Vagina (tissue), 2 donors: ENCODE data around the gene PLGRKT. TPM values are rescaled to one million over a fixed set of nuclear protein-coding genes. Genes with fewer than 3 reads are reported as not detected.
"Not testable (repeated sequence)": the region's sequence is repeated elsewhere in the genome, so short reads cannot be mapped to it uniquely, and the experiment has no call there.

Experiments used
- DNase-seq, 2 donors: peaks; one replicate each; pipeline ENCODE4 v3.0.0-alpha.2; 2017; ENCODE audit errors: extremely low spot score in 2 of 2
- H3K27ac ChIP-seq: fragments of 200-600 bp; sonication (generic); one replicate; pipeline ENCODE4 v1.5.1; 2019
- H3K27me3 ChIP-seq: fragments of 200-600 bp; sonication (generic); one replicate; pipeline ENCODE4 v1.5.1; 2019
- H3K36me3 ChIP-seq, 2 donors: fragments of 200-600 bp; sonication (generic); one replicate each; pipeline ENCODE4 v1.5.1; 2017 to 2019
- H3K4me1 ChIP-seq: fragments of 200-600 bp; sonication (generic); one replicate; pipeline ENCODE4 v1.5.1; 2019
- H3K4me3 ChIP-seq, 2 donors: fragments of 200-600 bp; sonication (generic); 1 replicate in 1 of 2; 2 replicates in 1 of 2; pipeline ENCODE4 v1.5.1; 2016 to 2019
- H3K9me3 ChIP-seq: fragments of 200-600 bp; sonication (generic); one replicate; pipeline ENCODE4 v1.5.1; 2019
- CTCF ChIP-seq, 3 experiments: fragments of 450-650 bp in 2 of 3; fragments of 200-600 bp in 1 of 3; sonication (generic) in 1 of 3; IDR thresholded peaks; one replicate each; pipeline ENCODE4 v1.5.1; 2017 to 2019; ENCODE audit warnings: antibody characterized with exemption in 3 of 3, mild to moderate bottlenecking in 2 of 3, moderate library complexity in 2 of 3
- POLR2A ChIP-seq, 2 donors: fragments of 450-650 bp; IDR thresholded peaks; one replicate each; pipeline ENCODE4 v1.6.1; 2017; ENCODE audit warnings: antibody characterized with exemption in 2 of 2, mild to moderate bottlenecking in 2 of 2, moderate library complexity in 2 of 2
- POLR2AphosphoS5 ChIP-seq, 2 donors: sonication (generic); formaldehyde crosslinking; IDR thresholded peaks; one replicate each; pipeline ENCODE4 v1.9.0; 2017; ENCODE audit warnings: antibody characterized with exemption in 2 of 2, mild to moderate bottlenecking in 2 of 2, low read depth in 1 of 2; ENCODE audit not compliant: insufficient read depth in 1 of 2
- intact Hi-C: fragments of 100-400 bp; cut with DNase I; formaldehyde crosslinking; loops from one replicate; pipeline ENCODE4 v1.15.1; 2023
- total RNA-seq: library from RNA; depleted of rRNA; stranded (reverse); fragments of >200 nt; gene quantifications from one replicate; pipeline ENCODE4 v1.2.3, GENCODE V29; 2016

Gene PLGRKT
- total RNA-seq, 1 donor from 2014 or later = 10.1 TPM

GRCh38 chr9:5470816-5471215 is 33.1 kb upstream of the PLGRKT start:
- no peaks in the 10 kb centered on the region for H3K27me3 ChIP-seq
- no peaks in the 10 kb centered on the region for H3K36me3 ChIP-seq
- no peak for DNase-seq
- H3K4me1 ChIP-seq = no peaks in the 10 kb centered on the region
- no peaks in the 10 kb centered on the region for H3K9me3 ChIP-seq
- TF ChIP-seq POLR2AphosphoS5 (IDR thresholded peaks at IDR 0.05; ENCODE audit: insufficient read depth in 1 of 2, low read depth in 1 of 2) (no peak), POLR2A (IDR thresholded peaks at IDR 0.05) (no peak), CTCF (IDR thresholded peaks at IDR 0.05) (no peak)
- intact Hi-C loops = no loop called here
- H3K27ac ChIP-seq = no peak overlapping the region
- no peak overlapping the region for H3K4me3 ChIP-seq

GRCh38 chr9:5470122-5470521 is 32.4 kb upstream of the PLGRKT start:
- Histone ChIP-seq H3K9me3 (no peaks in the 10 kb centered on the region), H3K4me3 (no peak overlapping the region), H3K27me3 (no peaks in the 10 kb centered on the region), H3K36me3 (no peaks in the 10 kb centered on the region), H3K27ac (no peak overlapping the region), H3K4me1 (no peaks in the 10 kb centered on the region)
- no peak for DNase-seq
- no peak for TF ChIP-seq POLR2AphosphoS5 (IDR thresholded peaks at IDR 0.05; ENCODE audit: insufficient read depth in 1 of 2, low read depth in 1 of 2)
- TF ChIP-seq CTCF (IDR thresholded peaks at IDR 0.05) = no peak
- no peak for TF ChIP-seq POLR2A (IDR thresholded peaks at IDR 0.05)
- intact Hi-C loops = no loop called here

GRCh38 chr9:5468850-5469249 is 31.1 kb upstream of the PLGRKT start:
- intact Hi-C loops = no loop called here
- TF ChIP-seq CTCF (IDR thresholded peaks at IDR 0.05) (no peak), POLR2A (IDR thresholded peaks at IDR 0.05) (no peak), POLR2AphosphoS5 (IDR thresholded peaks at IDR 0.05; ENCODE audit: insufficient read depth in 1 of 2, low read depth in 1 of 2) (no peak)

GRCh38 chr9:5466766-5467165 is 29.0 kb upstream of the PLGRKT start:
- Histone ChIP-seq H3K4me1 (no peaks in the 10 kb centered on the region), H3K36me3 (peaks cover 4 to 6% of the 10 kb centered on the region in 2 donors), H3K27ac (no peak overlapping the region), H3K27me3 (no peaks in the 10 kb centered on the region), H3K4me3 (no peak overlapping the region), H3K9me3 (no peaks in the 10 kb centered on the region)
- no peak for TF ChIP-seq CTCF (IDR thresholded peaks at IDR 0.05)
- TF ChIP-seq POLR2A (IDR thresholded peaks at IDR 0.05) = no peak
- no peak for TF ChIP-seq POLR2AphosphoS5 (IDR thresholded peaks at IDR 0.05; ENCODE audit: insufficient read depth in 1 of 2, low read depth in 1 of 2)
- DNase-seq = no peak
- intact Hi-C loops = no loop called here

More at GRCh38 chr9:5468850-5469249, 31.1 kb upstream of the PLGRKT start:
- no peak overlapping the region for H3K27ac ChIP-seq
- H3K4me1 ChIP-seq = no peaks in the 10 kb centered on the region
- no peaks in the 10 kb centered on the region for H3K9me3 ChIP-seq
- H3K36me3 ChIP-seq = no peaks in the 10 kb centered on the region
- H3K4me3 ChIP-seq = no peak overlapping the region
- DNase-seq = no peak
- no peaks in the 10 kb centered on the region for H3K27me3 ChIP-seq

- no peak for TF ChIP-seq POLR2A (IDR thresholded peaks at IDR 0.05)
- no peak for TF ChIP-seq POLR2AphosphoS5 (IDR thresholded peaks at IDR 0.05; ENCODE audit: insufficient read depth in 1 of 2, low read depth in 1 of 2)
- no peak for TF ChIP-seq CTCF (IDR thresholded peaks at IDR 0.05)
- Histone ChIP-seq H3K9me3 (no peaks in the 10 kb centered on the region), H3K36me3 (peaks cover 4 to 6% of the 10 kb centered on the region in 2 donors)
Measured at GRCh38 chr9:5466005-5466404, 28.3 kb upstream of the PLGRKT start.

GRCh38 chr9:5464831-5465330 is 27.2 kb upstream of the PLGRKT start:
- intact Hi-C loops, H3K9me3 ChIP-seq, H3K4me3 ChIP-seq, H3K27ac ChIP-seq, H3K27me3 ChIP-seq, H3K36me3 ChIP-seq, H3K4me1 ChIP-seq, DNase-seq: not testable (repeated sequence)

More at GRCh38 chr9:5466005-5466404, 28.3 kb upstream of the PLGRKT start:
- DNase-seq = no peak
- Histone ChIP-seq H3K27me3 (no peaks in the 10 kb centered on the region), H3K4me3 (no peak overlapping the region), H3K4me1 (no peaks in the 10 kb centered on the region), H3K27ac (no peak overlapping the region)
- intact Hi-C loops = no loop called here
